Smooth muscle cell (in vitro differentiated cells): ENCODE results near the gene MYADML2. TPM values are rescaled to one million over a fixed set of nuclear protein-coding genes. Genes with fewer than 3 reads are reported as not detected.
"Not testable (repeated sequence)": the region's sequence is repeated elsewhere in the genome, so short reads cannot be mapped to it uniquely, and the experiment has no call there.

Experiments used
- DNase-seq: peaks from one replicate; lab custom pipeline; 2025; ENCODE audit not compliant: unreplicated experiment; lab: John Stamatoyannopoulos, UW
- H2AFZ ChIP-seq: fragments of 200-600 bp; sonication (generic); 2 replicates; pipeline ENCODE4 v1.6.0; 2016; ENCODE audit warnings: antibody characterized with exemption, low read depth, mild to moderate bottlenecking
- H3F3A ChIP-seq: fragments of 200-600 bp; sonication (generic); 2 replicates; pipeline ENCODE4 v1.6.0; 2017; ENCODE audit warnings: antibody characterized with exemption, low read depth
- H3K27ac ChIP-seq: fragments of 200-600 bp; sonication (generic); 2 replicates; pipeline ENCODE4 v1.5.1; 2016; ENCODE audit warnings: low read depth, mild to moderate bottlenecking
- H3K27me3 ChIP-seq: fragments of 200-600 bp; sonication (generic); 2 replicates; pipeline ENCODE4 v1.6.1; 2016; ENCODE audit warnings: low read depth, mild to moderate bottlenecking
- H3K36me3 ChIP-seq: fragments of 200-600 bp; sonication (generic); 2 replicates; pipeline ENCODE4 v1.5.1; 2016; ENCODE audit warnings: low read depth
- H3K4me1 ChIP-seq: fragments of 200-600 bp; sonication (generic); 2 replicates; pipeline ENCODE4 v1.5.1; 2016; ENCODE audit warnings: low read depth
- H3K4me2 ChIP-seq: fragments of 200-600 bp; sonication (generic); 2 replicates; pipeline ENCODE4 v1.6.0; 2016; ENCODE audit warnings: mild to moderate bottlenecking
- H3K4me3 ChIP-seq: fragments of 200-600 bp; sonication (generic); 2 replicates; pipeline ENCODE4 v1.5.1; 2016; ENCODE audit warnings: mild to moderate bottlenecking
- H3K79me2 ChIP-seq: fragments of 200-600 bp; sonication (generic); 2 replicates; pipeline ENCODE4 v1.6.0; 2016; ENCODE audit warnings: low read depth, mild to moderate bottlenecking
- H3K9ac ChIP-seq: fragments of 200-600 bp; sonication (generic); 2 replicates; pipeline ENCODE4 v1.6.0; 2016; ENCODE audit warnings: low read depth
- H3K9me3 ChIP-seq: fragments of 200-600 bp; sonication (generic); replicated peaks from 2 replicates; pipeline ENCODE4 v1.5.1; 2016; ENCODE audit warnings: low read depth
- H4K20me1 ChIP-seq: fragments of 200-600 bp; sonication (generic); 2 replicates; pipeline ENCODE4 v1.6.0; 2016; ENCODE audit warnings: low read depth
- WGBS: methylation state at CpG from one replicate; pipeline ENCODE4 v1.1.7; 2016; ENCODE audit warnings: low lambda C conversion rate; 5-methylcytosine and 5-hydroxymethylcytosine counted together
- polyA plus RNA-seq: library from polyadenylated mRNA; unstranded; fragments of >200 nt; fragmentation: Nextera tagmentation; extraction: Ambion mirVana; gene quantifications from 2 replicates; pipeline ENCODE4 v1.2.1, GENCODE V29; 2016
- total RNA-seq: library from RNA; depleted of rRNA; stranded (reverse); fragments of >200 nt; gene quantifications from 2 replicates; pipeline ENCODE4 v1.2.3, GENCODE V29; 2014
- TF ChIP-seq, protein P1 (sequence below): fragments of 200-600 bp; sonication (generic); IDR thresholded peaks from 2 replicates; pipeline ENCODE4 v1.5.1; 2017; ENCODE audit warnings: borderline replicate concordance, mild to moderate bottlenecking, antibody characterized with exemption; ENCODE audit not compliant: insufficient read depth, poor library complexity, severe bottlenecking

The MYADML2 gene
- total and polyA plus RNA-seq, 2 experiments from 2014 or later = not detected

DNA sequence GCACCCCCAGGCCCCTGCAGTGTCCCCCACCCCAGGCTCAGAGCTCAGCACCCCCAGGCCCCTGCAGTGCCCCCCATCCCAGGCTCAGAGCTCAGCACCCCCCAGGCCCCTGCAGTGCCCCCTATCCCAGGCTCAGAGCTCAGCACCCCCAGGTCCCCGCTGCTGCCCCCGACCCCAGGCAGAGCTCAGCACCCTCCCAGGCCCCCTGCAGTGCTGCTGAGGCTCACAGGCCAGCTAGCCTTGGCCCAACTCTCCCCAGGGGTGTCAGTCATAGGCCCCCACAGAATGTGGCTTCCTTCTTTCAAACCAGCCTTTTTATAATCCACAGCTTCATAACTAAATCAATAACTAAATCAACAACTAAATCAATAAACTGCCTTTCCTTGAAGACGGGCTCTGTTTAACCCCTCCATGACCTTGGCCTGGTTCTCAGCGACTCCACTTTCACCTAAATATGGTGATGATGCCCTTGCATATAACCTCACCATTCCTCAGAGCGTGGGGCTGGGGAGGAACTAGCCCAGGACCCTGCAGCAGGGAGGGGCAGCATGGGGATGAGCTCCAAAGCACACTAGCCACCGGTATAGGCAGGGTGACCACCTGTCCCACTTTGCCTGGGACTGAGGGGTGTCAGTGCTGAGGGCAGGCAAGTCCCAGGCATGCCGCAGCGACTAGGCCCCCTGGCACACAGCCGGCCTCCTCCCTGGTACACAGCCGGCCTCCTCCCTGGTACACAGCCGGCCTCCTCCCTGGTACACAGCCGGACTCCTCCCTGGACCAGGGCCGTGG lies 8.9 kb upstream of the MYADML2 start:
- 96% methylated on average over 11 of the region's 13 CpGs for WGBS
- Histone ChIP-seq H3K9me3 (no peaks in the 10 kb centered on the region), H3K9ac (no peak overlapping the region), H3K36me3 (no peaks in the 10 kb centered on the region), H3K4me2 (no peak overlapping the region), H3F3A (no peaks in the 10 kb centered on the region), H3K4me1 (no peaks in the 10 kb centered on the region), H4K20me1 (no peaks in the 10 kb centered on the region), H3K27me3 (peaks cover 22% of the 10 kb centered on the region), H3K4me3 (no peak overlapping the region), H2AFZ (no peak overlapping the region), H3K27ac (no peak overlapping the region), H3K79me2 (no peaks in the 10 kb centered on the region)
- TF ChIP-seq, protein P1, sequence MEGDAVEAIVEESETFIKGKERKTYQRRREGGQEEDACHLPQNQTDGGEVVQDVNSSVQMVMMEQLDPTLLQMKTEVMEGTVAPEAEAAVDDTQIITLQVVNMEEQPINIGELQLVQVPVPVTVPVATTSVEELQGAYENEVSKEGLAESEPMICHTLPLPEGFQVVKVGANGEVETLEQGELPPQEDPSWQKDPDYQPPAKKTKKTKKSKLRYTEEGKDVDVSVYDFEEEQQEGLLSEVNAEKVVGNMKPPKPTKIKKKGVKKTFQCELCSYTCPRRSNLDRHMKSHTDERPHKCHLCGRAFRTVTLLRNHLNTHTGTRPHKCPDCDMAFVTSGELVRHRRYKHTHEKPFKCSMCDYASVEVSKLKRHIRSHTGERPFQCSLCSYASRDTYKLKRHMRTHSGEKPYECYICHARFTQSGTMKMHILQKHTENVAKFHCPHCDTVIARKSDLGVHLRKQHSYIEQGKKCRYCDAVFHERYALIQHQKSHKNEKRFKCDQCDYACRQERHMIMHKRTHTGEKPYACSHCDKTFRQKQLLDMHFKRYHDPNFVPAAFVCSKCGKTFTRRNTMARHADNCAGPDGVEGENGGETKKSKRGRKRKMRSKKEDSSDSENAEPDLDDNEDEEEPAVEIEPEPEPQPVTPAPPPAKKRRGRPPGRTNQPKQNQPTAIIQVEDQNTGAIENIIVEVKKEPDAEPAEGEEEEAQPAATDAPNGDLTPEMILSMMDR = no peak
- DNase-seq = no peak

DNA sequence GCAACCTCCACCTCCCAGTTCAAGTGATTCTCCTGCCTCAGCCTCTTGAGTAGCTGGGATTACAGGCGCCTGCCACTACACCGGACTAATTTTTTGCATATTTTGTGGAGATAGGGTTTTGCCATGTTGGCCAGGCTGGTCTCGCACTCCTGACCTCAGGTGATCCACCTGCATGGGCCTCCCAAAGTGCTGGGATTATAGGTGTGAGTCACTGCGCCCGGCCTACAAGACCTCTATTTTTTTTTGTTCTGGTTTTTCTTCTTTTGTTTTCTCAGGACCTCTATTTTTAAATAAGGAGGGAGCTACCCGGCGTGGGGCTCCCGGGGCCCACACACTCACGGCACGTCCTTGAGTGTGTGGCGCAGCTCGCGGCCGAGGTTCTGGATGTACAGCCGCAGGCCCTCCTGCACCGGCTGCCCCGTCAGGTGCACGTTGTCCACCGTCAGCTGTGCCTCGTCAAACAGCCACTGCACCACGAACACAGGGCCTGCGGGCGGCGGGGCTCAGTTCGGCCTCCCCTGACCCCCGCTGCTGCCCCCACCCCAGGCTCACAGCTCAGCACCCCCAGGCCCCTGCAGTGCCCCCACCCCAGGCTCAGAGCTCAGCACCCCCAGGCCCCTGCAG lies 8.1 kb upstream of the MYADML2 start:
- TF ChIP-seq, protein P1 = no peak
- Histone ChIP-seq H3K4me1 (no peaks in the 10 kb centered on the region), H3F3A (no peaks in the 10 kb centered on the region), H2AFZ (no peak overlapping the region), H3K9ac (no peak overlapping the region), H3K9me3 (no peaks in the 10 kb centered on the region), H3K79me2 (no peaks in the 10 kb centered on the region), H3K4me3 (no peak overlapping the region), H3K36me3 (no peaks in the 10 kb centered on the region), H4K20me1 (no peaks in the 10 kb centered on the region), H3K27me3 (peaks cover 17% of the 10 kb centered on the region), H3K27ac (no peak overlapping the region), H3K4me2 (no peak overlapping the region)
- 90% methylated on average over 25 of the region's 26 CpGs for WGBS
- DNase-seq = no peak

DNA sequence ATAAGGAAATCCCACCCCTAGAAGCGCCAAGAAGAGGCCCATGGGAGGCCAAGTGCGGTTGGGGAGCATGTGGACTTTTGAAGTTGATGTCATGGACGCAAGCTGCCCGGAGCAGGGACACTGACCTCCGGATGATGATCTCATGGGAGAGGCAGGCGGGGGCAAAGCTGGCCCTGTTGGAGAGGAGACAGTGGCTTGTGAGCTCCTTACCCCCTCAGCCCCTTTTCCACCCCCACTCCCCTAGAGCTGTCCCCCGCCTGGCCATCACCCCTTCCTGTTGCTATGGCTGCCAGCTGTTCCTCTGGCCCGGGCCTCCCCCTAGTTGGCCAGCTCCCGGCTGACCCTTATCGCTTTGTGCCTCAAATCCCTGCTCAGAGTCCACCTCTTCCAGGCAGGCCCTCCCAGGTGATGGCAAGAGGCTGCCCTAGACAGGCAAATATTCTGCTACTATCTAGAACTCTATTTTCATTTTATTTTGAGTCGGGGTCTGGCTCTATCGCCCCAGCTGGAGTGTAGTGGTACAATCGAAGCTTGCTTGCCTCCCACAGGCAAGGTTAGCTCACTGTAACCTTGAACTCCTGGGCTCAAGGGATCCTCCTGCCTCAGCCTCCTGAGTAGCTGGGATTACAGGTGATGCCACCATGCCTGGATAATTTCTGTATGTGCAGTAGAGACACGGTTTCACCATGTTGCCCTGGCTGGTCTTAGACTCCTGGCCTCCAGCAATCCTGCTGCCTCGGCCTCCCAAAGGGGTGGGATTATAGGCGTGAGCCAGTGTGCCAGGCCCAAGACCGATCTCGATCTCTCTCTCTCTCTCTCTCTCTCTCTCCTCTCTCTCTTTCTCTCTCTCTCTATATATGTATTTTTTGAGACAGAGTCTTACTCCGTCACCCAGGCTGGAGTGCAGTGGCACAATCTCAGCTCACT lies 7.4 kb upstream of the MYADML2 start:
- Histone ChIP-seq H3K4me3 (no peak overlapping the region), H2AFZ (no peak overlapping the region), H3K9ac (no peak overlapping the region), H3K4me2 (no peak overlapping the region), H3K27ac (no peak overlapping the region), H3K4me1 (no peaks in the 10 kb centered on the region), H3K27me3 (peaks cover 12% of the 10 kb centered on the region), H3K79me2 (no peaks in the 10 kb centered on the region), H3K36me3 (no peaks in the 10 kb centered on the region), H3K9me3 (no peaks in the 10 kb centered on the region), H4K20me1 (no peaks in the 10 kb centered on the region), H3F3A (no peaks in the 10 kb centered on the region)
- 92% methylated on average over 19 of the region's 19 CpGs for WGBS
- no peak for DNase-seq
- TF ChIP-seq, protein P1 = no peak

DNA sequence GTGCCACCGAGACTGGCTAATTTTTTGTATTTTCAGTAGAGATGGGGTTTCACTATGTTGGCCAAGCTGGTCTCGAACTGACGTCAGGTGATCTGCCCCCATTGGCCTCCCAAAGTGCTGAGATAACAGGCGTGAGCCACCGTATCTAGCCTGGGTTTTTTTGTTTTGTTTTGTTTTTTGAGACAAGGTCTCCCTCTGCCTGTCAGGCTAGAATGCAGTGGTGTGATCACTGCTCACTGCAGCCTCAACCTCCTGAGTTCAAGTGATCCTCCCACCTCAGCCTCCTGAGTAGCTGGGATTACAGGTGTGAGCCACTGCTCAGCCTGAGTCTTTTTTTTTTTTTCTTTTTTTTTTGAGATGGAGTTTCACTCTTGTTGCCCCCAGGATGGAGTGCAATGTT lies 6.4 kb upstream of the MYADML2 start:
- 75% methylated on average over 5 of the region's 5 CpGs for WGBS
- not testable (repeated sequence) for H3K9ac ChIP-seq, H3K27ac ChIP-seq, H3K4me1 ChIP-seq, H2AFZ ChIP-seq, H3F3A ChIP-seq, H3K4me2 ChIP-seq, DNase-seq, H3K9me3 ChIP-seq, H4K20me1 ChIP-seq, H3K79me2 ChIP-seq, H3K27me3 ChIP-seq, H3K36me3 ChIP-seq, H3K4me3 ChIP-seq
